ENCODE measurements around the gene ERBIN. TPM values are rescaled to one million over a fixed set of nuclear protein-coding genes. Genes with fewer than 3 reads are reported as not detected.

The ERBIN gene
- total RNA-seq, 1 experiment from 2014 or later: 98.4 TPM

DNA sequence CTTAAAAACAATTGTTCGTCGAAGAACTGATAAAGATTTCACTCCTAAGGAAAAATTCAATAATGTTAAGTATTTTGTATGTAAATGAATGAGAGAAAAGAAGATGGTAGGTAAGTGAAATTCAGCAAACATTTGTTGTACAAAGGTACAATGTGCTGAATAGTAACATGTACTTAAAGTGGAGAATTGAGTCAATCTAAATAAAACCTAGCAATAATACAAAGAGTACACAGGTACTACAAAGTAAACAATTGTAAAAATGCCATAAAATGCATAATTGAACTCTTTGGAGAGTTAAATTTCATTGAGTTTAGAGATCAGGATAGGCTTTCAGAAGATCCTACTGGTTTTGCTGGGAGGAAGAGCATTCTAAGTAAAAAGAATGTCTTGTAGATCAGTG is 82.9 kb downstream of the ERBIN start:
- Mint-ChIP-seq H3K9me3 (ENCODE audit: low read depth, unreplicated experiment) (no peaks in the 10 kb centered on the region), H3K36me3 (ENCODE audit: insufficient read depth, unreplicated experiment) (peaks cover 22% of the 10 kb centered on the region), H3K4me3 (ENCODE audit: low read depth, unreplicated experiment) (no peak overlapping the region), H3K27me3 (ENCODE audit: unreplicated experiment) (no peaks in the 10 kb centered on the region), H3K4me1 (ENCODE audit: low read depth, unreplicated experiment) (peaks cover 7% of the 10 kb centered on the region), H3K27ac (ENCODE audit: unreplicated experiment) (no peak overlapping the region)
- TF ChIP-seq, protein P1, sequence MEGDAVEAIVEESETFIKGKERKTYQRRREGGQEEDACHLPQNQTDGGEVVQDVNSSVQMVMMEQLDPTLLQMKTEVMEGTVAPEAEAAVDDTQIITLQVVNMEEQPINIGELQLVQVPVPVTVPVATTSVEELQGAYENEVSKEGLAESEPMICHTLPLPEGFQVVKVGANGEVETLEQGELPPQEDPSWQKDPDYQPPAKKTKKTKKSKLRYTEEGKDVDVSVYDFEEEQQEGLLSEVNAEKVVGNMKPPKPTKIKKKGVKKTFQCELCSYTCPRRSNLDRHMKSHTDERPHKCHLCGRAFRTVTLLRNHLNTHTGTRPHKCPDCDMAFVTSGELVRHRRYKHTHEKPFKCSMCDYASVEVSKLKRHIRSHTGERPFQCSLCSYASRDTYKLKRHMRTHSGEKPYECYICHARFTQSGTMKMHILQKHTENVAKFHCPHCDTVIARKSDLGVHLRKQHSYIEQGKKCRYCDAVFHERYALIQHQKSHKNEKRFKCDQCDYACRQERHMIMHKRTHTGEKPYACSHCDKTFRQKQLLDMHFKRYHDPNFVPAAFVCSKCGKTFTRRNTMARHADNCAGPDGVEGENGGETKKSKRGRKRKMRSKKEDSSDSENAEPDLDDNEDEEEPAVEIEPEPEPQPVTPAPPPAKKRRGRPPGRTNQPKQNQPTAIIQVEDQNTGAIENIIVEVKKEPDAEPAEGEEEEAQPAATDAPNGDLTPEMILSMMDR (IDR thresholded peaks at IDR 0.05; ENCODE audit: unreplicated experiment): no peak
- intact Hi-C loops (cut with micrococcal nuclease; ENCODE audit: unreplicated experiment): no loop called here
- no TSS peak for BruUV-seq (replicated peaks)
- CTCF ChIA-PET: no interaction called here
- DNase-seq: no peak

DNA sequence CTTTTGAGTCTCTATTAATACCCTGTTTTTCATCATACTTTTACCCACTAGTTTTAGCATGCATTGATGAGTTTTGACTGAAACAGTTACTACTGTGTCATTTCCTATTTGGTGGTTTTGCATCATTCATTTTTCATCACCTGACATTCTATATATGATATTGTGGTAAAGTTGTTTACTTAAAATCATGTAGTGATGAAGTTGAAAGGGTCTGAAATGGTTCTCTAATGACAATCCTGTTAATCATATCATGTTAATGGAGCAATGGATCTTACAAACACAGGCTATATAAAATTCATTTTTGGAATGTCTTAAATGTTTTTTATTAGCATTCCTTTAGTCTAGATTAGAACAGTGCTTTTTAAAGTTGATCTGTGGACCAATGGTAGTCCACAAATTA is 84.1 kb downstream of the ERBIN start:
- Mint-ChIP-seq H3K27ac (ENCODE audit: unreplicated experiment) (no peak overlapping the region), H3K9me3 (ENCODE audit: low read depth, unreplicated experiment) (no peaks in the 10 kb centered on the region), H3K27me3 (ENCODE audit: unreplicated experiment) (no peaks in the 10 kb centered on the region), H3K4me3 (ENCODE audit: low read depth, unreplicated experiment) (no peak overlapping the region), H3K36me3 (ENCODE audit: insufficient read depth, unreplicated experiment) (peaks cover 16% of the 10 kb centered on the region), H3K4me1 (ENCODE audit: low read depth, unreplicated experiment) (peaks cover 7% of the 10 kb centered on the region)
- DNase-seq: no peak
- intact Hi-C loops (cut with micrococcal nuclease; ENCODE audit: unreplicated experiment): no loop called here
- CTCF ChIA-PET: no interaction called here
- no TSS peak for BruUV-seq (replicated peaks)
- TF ChIP-seq, protein P1 (IDR thresholded peaks at IDR 0.05; ENCODE audit: unreplicated experiment): no peak

DNA sequence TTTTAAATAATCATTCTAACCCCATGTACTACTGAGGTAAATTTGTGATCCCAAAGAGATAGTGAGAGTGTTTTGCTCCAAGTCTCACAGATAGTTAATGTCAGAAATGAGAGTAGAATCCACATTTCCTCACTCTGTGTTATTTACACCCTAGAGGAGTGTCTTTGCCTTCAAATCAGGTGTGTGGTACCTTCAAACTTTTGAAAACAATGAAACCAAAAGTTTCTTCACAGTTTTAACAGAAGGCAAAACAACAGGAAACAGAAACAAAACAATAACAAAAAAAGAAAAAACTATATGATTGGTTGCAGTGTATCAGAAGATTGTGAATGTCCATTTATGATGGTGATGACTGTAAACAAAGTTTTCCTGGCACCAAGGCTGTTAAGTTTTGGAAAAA is 85.9 kb downstream of the ERBIN start:
- TF ChIP-seq, protein P1 (IDR thresholded peaks at IDR 0.05; ENCODE audit: unreplicated experiment): no peak
- no TSS peak for BruUV-seq (replicated peaks)
- H3K36me3 Mint-ChIP-seq (ENCODE audit: insufficient read depth, unreplicated experiment): peaks cover 16% of the 10 kb centered on the region
- peaks cover 7% of the 10 kb centered on the region for H3K4me1 Mint-ChIP-seq (ENCODE audit: low read depth, unreplicated experiment)
- H3K27ac Mint-ChIP-seq (ENCODE audit: unreplicated experiment): no peak overlapping the region
- H3K4me3 Mint-ChIP-seq (ENCODE audit: low read depth, unreplicated experiment): no peak overlapping the region
- intact Hi-C loops (cut with micrococcal nuclease; ENCODE audit: unreplicated experiment): no loop called here
- H3K27me3 Mint-ChIP-seq (ENCODE audit: unreplicated experiment): no peaks in the 10 kb centered on the region
- no peaks in the 10 kb centered on the region for H3K9me3 Mint-ChIP-seq (ENCODE audit: low read depth, unreplicated experiment)
- CTCF ChIA-PET: no interaction called here
- DNase-seq: no peak

DNA sequence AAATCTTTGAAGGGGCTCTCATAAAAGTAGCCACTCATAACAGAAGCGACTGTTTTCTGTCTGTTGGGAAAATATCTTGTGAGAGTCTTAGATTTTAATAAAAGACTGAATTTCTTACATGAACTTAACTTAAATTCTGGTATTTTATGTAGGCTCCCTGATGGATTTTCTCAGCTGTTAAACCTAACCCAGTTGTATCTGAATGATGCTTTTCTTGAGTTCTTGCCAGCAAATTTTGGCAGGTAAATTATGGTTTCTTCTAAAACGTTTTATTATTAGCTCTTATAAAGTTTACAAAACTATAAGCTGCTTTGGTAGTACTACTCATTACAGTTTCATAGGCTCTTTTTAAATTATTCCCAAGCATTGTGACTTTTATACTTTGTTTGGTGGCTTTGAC is 87.0 kb downstream of the ERBIN start:
- no peaks in the 10 kb centered on the region for H3K9me3 Mint-ChIP-seq (ENCODE audit: low read depth, unreplicated experiment)
- no TSS peak for BruUV-seq (replicated peaks)
- no peak overlapping the region for H3K4me3 Mint-ChIP-seq (ENCODE audit: low read depth, unreplicated experiment)
- CTCF ChIA-PET: no interaction called here
- H3K27me3 Mint-ChIP-seq (ENCODE audit: unreplicated experiment): no peaks in the 10 kb centered on the region
- H3K36me3 Mint-ChIP-seq (ENCODE audit: insufficient read depth, unreplicated experiment): peaks cover 16% of the 10 kb centered on the region
- DNase-seq: no peak
- TF ChIP-seq, protein P1 (IDR thresholded peaks at IDR 0.05; ENCODE audit: unreplicated experiment): no peak
- no peak overlapping the region for H3K27ac Mint-ChIP-seq (ENCODE audit: unreplicated experiment)
- intact Hi-C loops (cut with micrococcal nuclease; ENCODE audit: unreplicated experiment): no loop called here
- peaks cover 7% of the 10 kb centered on the region for H3K4me1 Mint-ChIP-seq (ENCODE audit: low read depth, unreplicated experiment)

DNA sequence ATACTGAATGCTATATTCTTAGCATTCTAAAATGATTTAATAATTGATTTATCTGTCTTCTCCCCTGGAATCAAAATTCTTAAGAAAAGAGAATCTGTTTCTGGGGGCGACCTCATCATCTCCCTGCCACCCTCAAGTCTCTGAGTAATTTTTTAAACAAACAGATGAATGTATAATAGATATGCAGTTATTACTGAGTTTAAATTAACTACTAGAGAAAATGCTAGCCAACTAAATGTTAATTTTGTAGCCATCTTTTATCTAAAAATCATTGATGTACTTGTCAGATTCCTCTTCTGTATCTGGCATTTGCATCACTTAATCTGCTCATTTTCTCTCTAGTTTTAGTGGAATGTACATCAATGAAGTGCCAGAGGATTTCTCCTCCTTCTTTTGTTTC is 87.5 kb downstream of the ERBIN start:
- no TSS peak for BruUV-seq (replicated peaks)
- TF ChIP-seq, protein P1 (IDR thresholded peaks at IDR 0.05; ENCODE audit: unreplicated experiment): no peak
- Mint-ChIP-seq H3K27me3 (ENCODE audit: unreplicated experiment) (no peaks in the 10 kb centered on the region), H3K4me3 (ENCODE audit: low read depth, unreplicated experiment) (no peak overlapping the region), H3K27ac (ENCODE audit: unreplicated experiment) (no peak overlapping the region), H3K36me3 (ENCODE audit: insufficient read depth, unreplicated experiment) (peaks cover 16% of the 10 kb centered on the region), H3K9me3 (ENCODE audit: low read depth, unreplicated experiment) (no peaks in the 10 kb centered on the region), H3K4me1 (ENCODE audit: low read depth, unreplicated experiment) (peaks cover 6% of the 10 kb centered on the region)
- intact Hi-C loops (cut with micrococcal nuclease; ENCODE audit: unreplicated experiment): no loop called here
- no peak for DNase-seq
- CTCF ChIA-PET: no interaction called here
